ENCODE data around the gene MRPS30.
"Not testable (repeated sequence)": the region's sequence is repeated elsewhere in the genome, so short reads cannot be mapped to it uniquely, and the experiment has no call there.

Gene MRPS30

DNA sequence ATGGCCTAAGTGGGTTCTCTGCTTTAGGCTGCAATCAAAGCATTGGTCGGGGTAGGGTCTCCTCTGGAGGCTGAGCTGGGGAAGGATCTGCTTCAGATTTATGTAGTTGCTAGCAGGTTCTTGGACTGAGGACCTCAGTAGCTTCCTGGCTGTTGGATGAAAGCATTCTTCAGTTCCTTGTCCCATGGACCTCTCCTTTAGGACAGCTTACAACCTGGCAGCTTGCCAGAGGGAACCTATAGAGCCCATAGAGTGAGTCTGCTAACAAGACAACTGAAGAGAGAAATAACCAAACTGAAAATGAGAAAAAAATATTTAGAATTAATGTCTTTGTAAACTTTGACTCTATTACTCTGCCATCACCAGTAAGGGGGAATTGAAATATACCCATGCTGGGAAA lies 12.4 kb downstream of the MRPS30 start:
- no peak for DNase-seq (ENCODE audit: low read depth in 2 of 2)

DNA sequence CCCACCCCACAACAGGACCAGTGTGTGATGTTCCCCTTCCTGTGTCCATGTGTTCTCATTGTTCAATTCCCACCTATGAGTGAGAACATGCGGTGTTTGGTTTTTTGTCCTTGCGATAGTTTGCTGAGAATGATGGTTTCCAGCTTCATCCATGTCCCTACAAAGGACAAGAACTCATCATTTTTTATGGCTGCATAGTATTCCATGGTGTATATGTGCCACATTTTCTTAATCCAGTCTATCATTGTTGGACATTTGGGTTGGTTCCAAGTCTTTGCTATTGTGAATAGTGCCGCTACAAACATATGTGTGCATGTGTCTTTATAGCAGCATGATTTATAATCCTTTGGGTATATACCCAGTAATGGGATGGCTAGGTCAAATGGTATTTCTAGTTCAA lies 15.9 kb downstream of the MRPS30 start:
- DNase-seq (ENCODE audit: low read depth in 2 of 2), result not testable (repeated sequence)

DNA sequence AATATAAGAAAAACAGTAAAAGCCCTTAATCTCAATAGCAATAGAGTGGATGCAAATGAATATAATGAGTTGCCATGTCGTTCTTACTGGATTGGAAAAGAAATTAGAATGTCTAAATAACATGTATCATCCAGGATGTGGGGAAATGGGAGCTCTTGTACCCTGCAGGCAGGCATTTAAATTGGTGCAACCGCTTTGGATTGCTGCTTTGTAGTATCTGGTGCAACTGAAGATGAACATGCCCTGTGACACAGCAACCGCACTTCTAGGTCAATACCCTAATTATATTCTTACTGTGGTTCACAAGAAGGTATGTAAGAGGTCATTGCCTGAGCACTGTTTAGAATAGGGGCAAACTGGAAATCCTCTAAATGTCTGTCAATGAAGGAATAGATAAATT lies 18.9 kb downstream of the MRPS30 start:
- no peak for DNase-seq (ENCODE audit: low read depth in 2 of 2)

DNA sequence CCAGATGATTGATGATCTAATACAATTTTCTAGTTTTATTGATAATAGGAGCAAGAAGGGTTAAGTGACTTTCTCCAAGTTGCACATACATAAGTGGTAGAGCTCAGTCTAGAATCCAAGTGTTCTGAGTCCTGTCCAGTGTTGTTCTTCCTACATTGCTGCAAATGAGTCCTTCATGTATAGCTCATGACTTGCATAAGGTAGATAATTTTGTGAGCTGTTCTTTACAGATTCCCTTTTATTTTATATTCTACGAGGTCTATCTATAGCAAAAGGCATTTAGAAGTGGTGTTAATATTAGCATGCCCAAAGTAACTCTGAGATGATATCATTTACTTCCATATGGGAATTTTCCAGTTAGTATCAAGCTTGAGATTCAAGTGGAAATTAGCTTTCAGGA lies 20.0 kb downstream of the MRPS30 start:
- DNase-seq (ENCODE audit: low read depth in 2 of 2), result no peak

DNA sequence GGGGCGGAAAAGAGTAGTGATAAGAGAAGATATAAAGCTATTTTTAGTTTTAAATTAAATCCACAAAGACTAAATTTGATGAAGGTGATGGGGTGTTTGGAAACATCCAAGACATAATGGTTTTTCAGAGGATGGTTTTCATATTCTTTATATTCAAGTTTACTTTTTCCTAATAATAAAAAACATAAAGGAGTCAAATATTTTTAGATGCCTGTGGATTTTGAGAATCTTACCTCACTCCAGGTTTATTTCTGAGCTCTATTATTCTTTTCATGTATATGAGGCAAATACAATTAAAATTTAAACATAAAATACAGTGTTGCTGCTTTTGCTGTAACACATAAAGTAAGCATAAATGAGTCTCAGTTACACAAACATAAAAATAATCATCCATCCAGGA lies 22.2 kb downstream of the MRPS30 start:
- DNase-seq (ENCODE audit: low read depth in 2 of 2), result no peak

DNA sequence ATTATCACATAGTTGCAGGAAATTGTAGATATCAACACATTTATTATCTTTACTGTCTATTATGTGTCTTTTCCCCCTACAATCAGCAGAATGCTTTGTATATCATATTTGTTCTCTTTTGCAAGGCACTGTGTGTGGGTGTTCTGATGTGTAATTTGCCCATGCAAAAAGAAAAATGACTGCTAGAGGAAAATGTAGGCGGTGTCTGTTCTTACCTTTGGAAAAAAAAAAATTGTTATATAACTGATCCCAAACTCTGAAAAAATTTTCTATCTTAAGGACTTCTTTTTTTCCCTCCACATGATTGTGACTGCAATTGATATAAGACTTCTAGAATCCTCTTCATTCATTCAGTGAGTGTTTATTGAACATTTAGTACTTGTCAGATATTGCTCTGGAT lies 24.5 kb downstream of the MRPS30 start:
- no peak for DNase-seq (ENCODE audit: low read depth in 2 of 2)

DNA sequence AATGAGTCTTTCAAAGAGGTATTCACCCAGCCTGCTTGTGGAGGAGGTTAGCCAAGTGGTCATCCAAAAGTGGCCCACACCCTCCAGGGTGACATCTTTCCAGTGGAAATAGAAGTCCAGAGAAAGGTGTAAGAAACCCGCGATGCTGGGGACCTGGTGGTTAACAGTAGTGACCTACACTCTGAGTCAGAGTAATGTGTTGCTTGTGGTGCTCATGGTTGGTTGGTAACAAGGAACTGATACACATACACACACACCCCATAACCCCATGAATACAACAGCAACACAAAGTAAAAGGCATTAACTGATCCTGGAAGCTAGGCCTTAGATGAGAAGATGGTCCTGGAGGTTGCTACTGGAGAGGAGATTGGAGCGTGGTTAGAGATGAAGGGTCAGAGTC lies 26.9 kb downstream of the MRPS30 start:
- DNase-seq (ENCODE audit: low read depth in 2 of 2), result no peak

DNA sequence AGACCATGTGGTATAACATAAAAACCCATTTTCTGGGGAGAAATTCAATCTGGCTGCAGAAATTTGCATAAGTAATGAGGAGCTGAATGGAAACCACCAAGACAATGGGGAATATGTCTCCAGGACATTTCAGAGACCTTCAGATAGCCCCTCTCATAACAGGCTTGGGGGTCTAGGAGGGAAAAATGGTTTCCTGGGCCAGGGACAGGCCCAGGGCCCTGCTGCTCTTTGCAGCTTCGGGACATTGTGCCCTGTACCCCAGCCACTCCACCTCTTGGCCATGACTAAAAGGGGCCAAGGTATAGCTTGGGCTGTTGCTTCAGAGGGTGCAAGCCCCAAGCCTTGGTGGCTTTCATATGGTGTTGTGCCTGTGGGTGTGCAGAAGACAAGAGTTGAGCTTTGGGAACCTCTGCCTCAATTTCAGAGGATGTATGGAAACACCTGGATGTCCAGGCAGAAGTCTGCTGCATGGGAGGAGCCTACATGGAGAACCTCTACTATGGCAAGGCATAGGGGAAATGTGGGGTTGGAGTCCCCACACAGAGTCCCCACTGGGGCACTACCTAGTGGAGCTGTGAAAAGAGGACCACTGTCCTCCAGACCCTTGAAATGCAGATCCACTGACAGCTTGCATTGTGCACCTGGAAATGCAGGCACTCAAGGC lies 30.4 kb downstream of the MRPS30 start:
- DNase-seq (ENCODE audit: low read depth in 2 of 2), result no peak

DNA sequence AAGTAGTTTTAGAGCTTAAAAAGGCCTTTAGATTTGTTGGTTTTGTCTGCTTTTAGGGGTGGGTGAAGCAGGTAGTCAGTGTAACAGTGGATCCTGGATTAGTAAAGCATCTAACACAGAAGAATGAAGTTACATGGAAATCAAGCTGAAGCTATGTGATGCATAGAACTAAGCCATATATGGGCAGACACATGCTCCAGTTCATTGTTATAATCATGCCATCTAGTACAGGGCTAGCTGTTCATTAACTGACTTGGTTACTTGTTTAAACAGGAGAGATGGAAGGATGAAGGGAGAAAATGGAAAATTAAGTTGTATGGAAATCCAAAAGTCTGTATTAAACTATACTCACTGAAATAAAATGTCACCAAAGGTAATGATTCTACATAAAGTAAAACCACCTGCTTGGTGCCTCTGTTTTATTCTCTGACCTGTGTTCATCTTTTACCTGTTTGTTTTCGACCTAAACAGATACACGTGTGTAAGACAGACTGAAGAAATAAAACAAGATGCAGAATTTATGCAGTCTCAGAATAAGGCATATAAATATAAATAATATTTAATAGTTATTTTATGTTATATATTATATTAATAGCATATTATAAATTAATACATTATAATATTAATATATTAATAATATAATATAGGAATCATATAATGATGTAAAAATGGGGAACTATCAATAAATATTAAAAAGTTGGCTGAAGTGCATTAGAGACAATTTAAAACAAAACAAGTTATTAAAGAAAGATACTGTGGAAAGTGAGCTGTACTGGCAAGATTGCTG lies 33.9 kb downstream of the MRPS30 start:
- DNase-seq (ENCODE audit: low read depth in 2 of 2), result no peak

DNA sequence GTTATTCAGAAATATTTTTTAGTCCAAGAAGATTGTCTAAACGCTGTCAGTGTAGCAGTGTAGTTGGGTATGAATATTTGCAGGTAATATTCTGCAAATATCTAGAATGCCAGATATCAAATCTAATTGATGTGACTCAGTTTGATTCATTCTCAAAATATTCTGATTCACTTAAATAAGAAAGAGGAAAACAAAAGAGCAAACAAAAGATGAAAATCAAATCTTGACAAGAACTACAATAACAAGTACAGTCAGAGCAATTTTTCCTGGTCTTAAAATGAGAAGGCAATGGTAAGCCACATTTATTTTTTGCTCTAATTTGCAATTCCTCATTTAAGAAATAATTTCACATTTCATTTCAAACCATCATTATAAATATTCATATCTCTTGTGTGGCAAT lies 36.0 kb downstream of the MRPS30 start:
- DNase-seq (ENCODE audit: low read depth in 2 of 2), result no peak

DNA sequence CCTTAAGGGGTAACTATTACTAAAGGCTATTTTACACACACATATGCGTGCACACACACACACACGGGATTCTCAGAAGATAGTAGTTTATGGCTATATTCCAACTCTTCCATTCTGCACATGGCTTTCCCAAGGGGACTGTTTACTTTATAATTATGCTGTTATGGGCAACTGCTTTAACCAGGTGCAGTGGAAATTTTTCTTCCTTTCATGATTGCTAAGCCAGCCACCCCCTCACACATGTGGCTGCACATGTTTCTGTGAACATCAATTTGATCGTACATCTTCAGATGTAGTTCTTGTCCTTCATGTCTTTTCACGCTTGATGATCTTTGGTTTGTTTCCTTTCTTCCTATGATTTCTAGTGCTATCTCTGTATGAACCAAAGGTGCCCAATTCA lies 37.0 kb downstream of the MRPS30 start:
- no peak for DNase-seq (ENCODE audit: low read depth in 2 of 2)

DNA sequence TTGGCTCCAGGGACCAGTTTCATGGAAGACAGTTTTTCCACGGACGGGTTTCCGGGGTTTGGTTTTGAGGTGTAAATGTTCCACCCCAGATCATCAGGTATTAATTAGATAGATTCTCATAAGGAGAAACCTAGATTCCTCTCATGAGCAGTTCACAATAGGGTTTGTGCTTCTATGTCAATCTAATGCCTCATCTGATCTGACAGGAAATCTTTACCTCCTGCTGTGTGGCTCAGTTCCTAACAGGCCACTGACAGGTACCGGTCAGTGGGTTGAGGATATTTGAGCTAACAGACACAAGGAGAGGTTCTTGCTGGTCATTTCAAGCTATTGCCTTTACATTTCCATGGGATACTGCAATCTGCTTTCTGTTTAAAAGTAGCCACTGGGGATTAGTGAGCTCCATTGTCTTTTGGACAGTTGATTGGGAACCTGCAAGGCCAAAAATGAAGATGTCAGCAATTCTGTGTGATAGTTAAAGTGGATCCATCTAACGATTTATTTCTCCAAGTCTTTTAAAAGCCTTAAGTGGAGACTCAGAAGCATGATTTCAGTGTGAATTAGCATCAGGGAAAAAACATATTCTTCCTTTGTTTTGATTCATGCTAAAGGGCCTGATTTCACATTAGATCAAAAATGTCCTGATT lies 38.6 kb downstream of the MRPS30 start:
- no peak for DNase-seq (ENCODE audit: low read depth in 2 of 2)

DNA sequence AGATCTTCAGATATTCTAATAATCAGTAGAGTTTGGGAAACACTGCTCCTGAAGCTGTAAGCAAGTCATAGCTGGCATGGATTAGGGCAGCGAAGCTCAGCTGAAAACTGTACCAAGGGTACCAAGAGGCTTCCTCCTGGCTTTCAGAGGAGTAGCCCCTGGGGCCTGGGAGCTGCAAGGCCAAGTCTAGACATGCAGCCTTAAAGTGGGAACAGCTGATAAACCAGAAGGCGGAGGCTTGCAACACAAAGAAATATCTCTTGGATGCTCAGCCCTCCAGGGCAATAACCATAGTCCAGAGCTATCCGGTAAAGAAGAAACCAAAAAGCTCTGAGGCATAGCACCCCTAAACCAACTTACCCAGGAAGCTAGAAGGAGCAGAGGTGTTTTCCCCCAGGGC lies 51.5 kb downstream of the MRPS30 start:
- no peak for DNase-seq (ENCODE audit: low read depth in 2 of 2)

DNA sequence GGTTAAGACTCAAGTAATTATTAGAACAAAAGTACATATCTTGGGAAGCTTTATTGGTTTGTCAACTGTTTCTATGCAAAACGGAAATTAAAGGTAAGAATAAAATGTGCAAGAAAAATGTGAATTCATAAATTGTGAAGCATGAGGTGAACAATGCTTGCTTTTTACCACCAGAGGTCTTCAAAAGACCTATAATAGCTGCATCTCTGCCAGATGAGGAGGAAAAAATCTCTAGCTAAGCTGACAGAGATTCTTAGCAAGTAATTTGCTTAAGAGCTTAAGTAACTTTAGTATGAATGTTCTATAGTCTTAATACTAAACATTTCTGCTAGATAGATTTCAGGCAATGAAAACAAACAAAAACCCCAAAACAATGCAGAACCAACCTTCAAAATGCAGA lies 54.1 kb downstream of the MRPS30 start:
- DNase-seq (ENCODE audit: low read depth in 2 of 2), result no peak
